Bronchial epithelial cell (primary cell): ENCODE data around the gene KRT86. TPM values are rescaled to one million over a fixed set of nuclear protein-coding genes. Genes with fewer than 3 reads are reported as not detected.

Experiments
- DNase-seq: peaks from one replicate; pipeline ENCODE4 v3.0.0-alpha.2; 2010; ENCODE audit warnings: low read depth
- FAIRE-seq: peaks from 2 replicates; lab custom pipeline; 2011; peaks lifted over from hg19 to GRCh38; lab: Jason Lieb, UNC
- H3K27me3 ChIP-seq: 2 replicates; pipeline ENCODE4 v1.5.1; 2011; ENCODE audit warnings: low read length; ENCODE audit not compliant: control insufficient read depth, insufficient read depth
- H3K36me3 ChIP-seq: 2 replicates; pipeline ENCODE4 v1.5.1; 2011; ENCODE audit warnings: low read length; ENCODE audit not compliant: control insufficient read depth, insufficient read depth
- H3K4me3 ChIP-seq: 2 replicates; pipeline ENCODE4 v1.5.1; 2011; ENCODE audit warnings: mild to moderate bottlenecking, low read depth, low read length, control low read depth
- total RNA-seq: library from RNA; depleted of rRNA; stranded (reverse); fragments of >200 nt; gene quantifications from 2 replicates; pipeline ENCODE4 v1.2.1, GENCODE V29; 2014
- TF ChIP-seq, protein P1 (sequence below): IDR thresholded peaks from 2 replicates; pipeline ENCODE4 v1.5.1; 2011; ENCODE audit warnings: mild to moderate bottlenecking, moderate library complexity, low read length, control low read depth, inconsistent platforms; ENCODE audit not compliant: insufficient read depth, severe bottlenecking

KRT86 gene
- total RNA-seq, 1 donor from 2014 or later: 0.26 TPM

DNA sequence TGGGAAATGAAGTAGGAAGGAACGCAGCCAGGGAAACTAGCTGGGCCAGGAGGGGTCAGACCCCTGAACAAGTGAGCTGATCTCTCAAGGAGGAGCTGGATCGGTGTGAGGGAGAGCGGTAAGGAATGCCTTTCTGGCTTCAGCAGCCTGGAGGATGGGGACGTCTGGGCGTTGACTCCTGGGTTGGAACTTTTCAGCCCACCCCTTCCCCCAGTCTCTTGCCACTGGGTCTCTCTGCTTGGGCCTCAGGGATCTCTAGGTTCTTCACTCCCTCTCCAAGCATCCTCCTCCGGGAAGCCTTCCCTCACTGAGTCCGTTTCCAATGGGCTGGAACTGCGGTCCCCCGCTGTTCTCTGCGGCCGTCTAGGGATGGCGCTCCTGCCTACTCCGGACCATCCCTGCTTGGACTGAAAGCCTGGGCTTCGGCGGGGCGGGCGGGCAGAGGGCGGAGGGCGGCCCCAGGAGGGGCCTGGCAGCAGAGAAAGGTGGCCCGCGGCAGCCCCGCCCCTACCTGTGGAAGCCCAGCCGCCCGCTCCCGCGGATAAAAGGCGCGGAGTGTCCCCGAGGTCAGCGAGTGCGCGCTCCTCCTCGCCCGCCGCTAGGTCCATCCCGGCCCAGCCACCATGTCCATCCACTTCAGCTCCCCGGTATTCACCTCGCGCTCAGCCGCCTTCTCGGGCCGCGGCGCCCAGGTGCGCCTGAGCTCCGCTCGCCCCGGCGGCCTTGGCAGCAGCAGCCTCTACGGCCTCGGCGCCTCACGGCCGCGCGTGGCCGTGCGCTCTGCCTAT is 41.6 kb upstream of the KRT86 start, which contains the start of gene KRT7:
Gene KRT7, plus strand, starts transcription at position 570 of the 788 bp plus-strand sequence. Its CDS starts 54 bp downstream, at position 624.
- Histone ChIP-seq H3K36me3 (peaks cover 4% of the 10 kb centered on the region), H3K4me3 (peak within 1 kb of the TSS; percentile 47), H3K27me3 (no peaks in the 10 kb centered on the region)
- DNase-seq: no peak
- TF ChIP-seq, protein P1, sequence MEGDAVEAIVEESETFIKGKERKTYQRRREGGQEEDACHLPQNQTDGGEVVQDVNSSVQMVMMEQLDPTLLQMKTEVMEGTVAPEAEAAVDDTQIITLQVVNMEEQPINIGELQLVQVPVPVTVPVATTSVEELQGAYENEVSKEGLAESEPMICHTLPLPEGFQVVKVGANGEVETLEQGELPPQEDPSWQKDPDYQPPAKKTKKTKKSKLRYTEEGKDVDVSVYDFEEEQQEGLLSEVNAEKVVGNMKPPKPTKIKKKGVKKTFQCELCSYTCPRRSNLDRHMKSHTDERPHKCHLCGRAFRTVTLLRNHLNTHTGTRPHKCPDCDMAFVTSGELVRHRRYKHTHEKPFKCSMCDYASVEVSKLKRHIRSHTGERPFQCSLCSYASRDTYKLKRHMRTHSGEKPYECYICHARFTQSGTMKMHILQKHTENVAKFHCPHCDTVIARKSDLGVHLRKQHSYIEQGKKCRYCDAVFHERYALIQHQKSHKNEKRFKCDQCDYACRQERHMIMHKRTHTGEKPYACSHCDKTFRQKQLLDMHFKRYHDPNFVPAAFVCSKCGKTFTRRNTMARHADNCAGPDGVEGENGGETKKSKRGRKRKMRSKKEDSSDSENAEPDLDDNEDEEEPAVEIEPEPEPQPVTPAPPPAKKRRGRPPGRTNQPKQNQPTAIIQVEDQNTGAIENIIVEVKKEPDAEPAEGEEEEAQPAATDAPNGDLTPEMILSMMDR: peak; percentile 8
- no peak for FAIRE-seq

DNA sequence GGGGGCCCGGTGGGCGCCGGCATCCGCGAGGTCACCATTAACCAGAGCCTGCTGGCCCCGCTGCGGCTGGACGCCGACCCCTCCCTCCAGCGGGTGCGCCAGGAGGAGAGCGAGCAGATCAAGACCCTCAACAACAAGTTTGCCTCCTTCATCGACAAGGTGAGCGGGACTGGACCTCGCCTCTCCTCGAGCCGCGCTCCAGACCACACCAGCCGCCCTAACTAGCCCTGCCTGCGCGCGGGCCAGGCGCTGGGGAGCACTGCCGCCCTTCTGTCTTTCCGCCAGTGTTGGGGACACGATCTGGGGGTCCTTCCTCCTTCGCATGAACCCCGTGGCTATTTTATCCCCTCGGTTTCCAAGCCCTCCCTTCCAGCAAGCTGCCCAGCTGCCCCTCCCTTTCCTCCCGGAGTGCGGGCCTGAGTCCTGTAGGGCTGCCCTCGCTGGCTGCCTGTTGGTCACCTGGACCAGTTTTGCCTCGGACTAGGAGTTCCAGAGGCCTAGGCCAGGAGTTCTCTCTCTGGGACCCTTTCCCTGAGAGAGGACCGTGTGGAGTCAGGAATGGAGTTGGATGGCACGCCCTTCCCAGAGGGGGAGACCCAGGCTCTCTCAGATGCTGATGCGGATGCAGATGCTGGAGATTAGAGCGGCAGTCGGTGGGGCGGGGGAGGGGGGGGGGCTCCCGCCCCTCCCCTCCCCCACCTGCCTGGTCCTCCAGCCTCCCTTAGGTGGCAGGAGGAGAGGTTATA is 40.8 kb upstream of the KRT86 start:
- FAIRE-seq (no peak), DNase-seq (no peak)
- Histone ChIP-seq H3K4me3 (peak overlapping the region; percentile 47), H3K36me3 (peaks cover 4% of the 10 kb centered on the region), H3K27me3 (no peaks in the 10 kb centered on the region)
- TF ChIP-seq, protein P1: no peak

DNA sequence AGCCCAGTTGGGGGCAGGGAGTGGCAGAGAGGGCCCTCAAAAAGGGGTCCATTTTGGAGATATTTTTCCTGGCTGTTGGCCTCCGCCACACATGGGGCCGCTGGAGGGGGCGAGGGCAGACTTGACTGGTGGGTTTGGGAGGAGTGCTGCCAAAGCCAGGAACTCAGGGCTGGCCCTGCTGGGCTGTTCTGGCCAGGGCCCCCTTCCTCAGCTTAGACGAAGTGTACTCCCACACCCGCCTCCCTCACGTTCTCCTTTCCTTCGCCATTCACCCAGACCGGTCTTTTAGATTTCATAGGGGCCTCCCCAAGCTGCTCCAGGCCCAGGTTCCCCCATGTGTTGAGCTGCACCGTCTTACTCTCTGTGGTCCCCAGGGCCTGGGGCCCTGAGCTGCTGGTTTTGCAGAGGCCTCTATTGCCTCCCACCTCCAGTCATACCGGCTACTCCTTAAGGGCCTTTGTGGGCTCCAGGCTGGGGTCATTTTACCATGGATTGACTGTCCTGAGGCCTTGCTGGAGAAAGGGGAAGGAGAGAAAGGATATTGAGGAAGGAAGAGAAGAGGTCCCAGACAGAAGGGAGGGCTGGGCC is 40.1 kb upstream of the KRT86 start:
- Histone ChIP-seq H3K4me3 (peak overlapping the region; percentile 47), H3K36me3 (peaks cover 4% of the 10 kb centered on the region), H3K27me3 (no peaks in the 10 kb centered on the region)
- TF ChIP-seq, protein P1: no peak
- no peak for DNase-seq
- peak; percentile 18 for FAIRE-seq

DNA sequence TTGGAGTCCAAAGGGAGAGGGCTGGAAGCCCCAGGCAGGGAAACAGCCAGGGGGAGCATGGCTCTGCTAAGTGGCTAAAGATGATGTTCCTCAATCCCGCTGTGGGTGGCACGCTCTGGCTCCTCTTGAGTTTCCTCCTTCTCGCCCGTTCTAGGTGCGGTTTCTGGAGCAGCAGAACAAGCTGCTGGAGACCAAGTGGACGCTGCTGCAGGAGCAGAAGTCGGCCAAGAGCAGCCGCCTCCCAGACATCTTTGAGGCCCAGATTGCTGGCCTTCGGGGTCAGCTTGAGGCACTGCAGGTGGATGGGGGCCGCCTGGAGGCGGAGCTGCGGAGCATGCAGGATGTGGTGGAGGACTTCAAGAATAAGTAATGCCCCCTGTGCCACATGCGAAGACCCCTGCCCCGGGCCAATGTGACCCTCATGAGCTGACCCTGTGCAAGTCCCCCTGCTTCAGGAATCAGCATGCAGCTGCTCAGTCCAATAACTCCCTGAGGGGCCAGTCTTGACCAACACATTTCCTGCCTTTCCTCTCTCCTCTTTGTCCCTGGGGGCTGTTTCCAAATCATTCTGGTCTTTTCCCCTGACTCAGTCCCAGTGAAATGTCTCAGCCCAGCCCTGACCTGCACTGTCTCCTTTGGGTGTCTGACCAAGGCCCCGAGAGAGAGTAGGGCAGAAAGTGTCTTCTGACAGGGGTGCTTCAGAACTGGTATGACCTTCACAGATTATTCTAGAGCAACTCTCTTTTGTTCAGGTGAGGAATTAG is 39.3 kb upstream of the KRT86 start:
- no peak for DNase-seq
- Histone ChIP-seq H3K4me3 (no peak overlapping the region), H3K27me3 (no peaks in the 10 kb centered on the region), H3K36me3 (peaks cover 6% of the 10 kb centered on the region)
- FAIRE-seq: no peak
- TF ChIP-seq, protein P1: no peak

DNA sequence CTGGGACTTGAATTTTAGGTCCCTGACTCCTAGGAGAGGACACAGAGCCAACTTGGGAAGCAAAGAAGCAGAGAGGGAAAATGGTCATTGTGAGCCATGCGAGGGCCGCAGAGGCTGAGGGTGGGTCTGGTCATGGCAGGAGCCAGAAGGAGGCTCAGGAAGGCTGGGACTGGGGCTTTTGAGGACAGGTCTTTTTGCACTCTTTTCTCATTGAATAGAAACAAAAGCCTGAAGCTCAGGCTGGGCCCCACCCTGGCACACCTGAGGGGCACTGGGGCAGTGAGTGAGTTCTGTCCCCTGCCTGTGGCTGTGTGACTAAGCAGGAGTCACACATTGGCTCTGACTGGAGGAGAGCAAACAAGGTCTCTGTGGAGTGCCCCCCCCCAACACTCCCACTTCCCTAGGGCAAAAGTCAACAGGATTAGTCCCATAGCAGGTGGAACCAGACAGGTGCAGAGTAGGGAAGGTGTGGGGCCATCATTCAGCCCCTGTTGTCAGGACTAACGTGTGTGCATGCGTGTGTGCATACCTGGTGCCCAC is 38.6 kb upstream of the KRT86 start:
- FAIRE-seq (peak; percentile 55), DNase-seq (peak; percentile 61)
- TF ChIP-seq, protein P1: no peak
- Histone ChIP-seq H3K27me3 (no peaks in the 10 kb centered on the region), H3K36me3 (peaks cover 6% of the 10 kb centered on the region), H3K4me3 (no peak overlapping the region)
